ENCODE data around the gene S100B. TPM values are rescaled to one million over a fixed set of nuclear protein-coding genes. Genes with fewer than 3 reads are reported as not detected.

S100B gene
- total and polyA plus RNA-seq, 9 of the 15 experiments (the other 6 are each of a cell fraction or from before 2014, with no cell fraction given): not detected

DNA sequence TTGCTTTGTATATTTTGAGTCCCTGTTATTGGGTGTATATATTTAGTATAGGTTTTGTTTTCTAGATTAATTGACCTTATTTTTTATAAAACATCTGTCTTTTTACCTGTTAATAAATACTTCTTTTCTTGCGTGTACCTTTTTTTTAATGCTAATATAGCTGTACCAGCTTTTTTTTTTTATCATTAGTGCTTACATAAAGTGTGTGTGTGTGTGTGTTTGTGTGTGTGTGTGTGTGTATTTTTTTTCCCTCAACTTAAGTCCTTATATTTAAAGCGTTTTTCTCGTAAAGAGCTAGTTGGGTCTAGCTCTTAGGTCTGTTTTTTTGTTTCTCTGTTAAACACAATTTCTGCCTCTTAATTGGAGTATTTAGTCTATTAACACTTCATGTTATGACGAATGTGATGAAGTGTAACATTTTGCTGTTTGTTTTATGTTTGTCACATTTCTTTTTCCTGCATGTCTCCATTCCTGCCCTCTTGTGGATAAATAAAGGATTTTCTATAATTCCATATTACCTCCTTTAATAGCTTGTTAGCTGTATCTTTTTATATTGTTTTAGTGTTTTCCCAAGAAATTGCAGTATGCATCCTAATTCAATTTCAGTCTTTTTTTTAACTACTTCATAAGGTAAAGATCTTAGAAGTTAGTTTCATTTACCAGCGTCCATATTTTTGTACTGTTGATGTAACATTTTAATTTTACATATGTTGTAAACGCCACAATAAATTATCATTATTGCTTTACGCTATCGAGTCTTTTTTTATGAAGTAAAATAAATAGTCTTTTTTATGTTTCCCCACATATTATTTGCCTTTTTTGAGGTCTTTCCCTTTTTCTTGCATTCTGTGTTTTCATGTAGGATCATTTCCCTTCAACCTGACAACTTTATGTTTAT, 34.9 kb upstream of the S100B start (continued):
- TF ChIP-seq DPF2 (IDR thresholded peaks at IDR 0.05) (0 out of 2 replicates have a peak, but pooled peaks have one; percentile 40), SMARCA5 (IDR thresholded peaks at IDR 0.05) (no peak; the same call in 1 of the 2 replicates), ZNF316 (IDR thresholded peaks at IDR 0.05) (peak; percentile 64), MCM7 (IDR thresholded peaks at IDR 0.05) (no peak), EHMT2 (IDR thresholded peaks at IDR 0.05) (no peak), THRAP3 (IDR thresholded peaks at IDR 0.05; ENCODE audit: borderline replicate concordance) (0 out of 2 replicates have a peak, but pooled peaks have one; percentile 19), ESRRA (IDR thresholded peaks at IDR 0.05; ENCODE audit: borderline replicate concordance, low read depth) (no peak), CBX1 (IDR thresholded peaks at IDR 0.05; ENCODE audit: low read depth) (no peak)
- TF ChIP-seq, protein P1, sequence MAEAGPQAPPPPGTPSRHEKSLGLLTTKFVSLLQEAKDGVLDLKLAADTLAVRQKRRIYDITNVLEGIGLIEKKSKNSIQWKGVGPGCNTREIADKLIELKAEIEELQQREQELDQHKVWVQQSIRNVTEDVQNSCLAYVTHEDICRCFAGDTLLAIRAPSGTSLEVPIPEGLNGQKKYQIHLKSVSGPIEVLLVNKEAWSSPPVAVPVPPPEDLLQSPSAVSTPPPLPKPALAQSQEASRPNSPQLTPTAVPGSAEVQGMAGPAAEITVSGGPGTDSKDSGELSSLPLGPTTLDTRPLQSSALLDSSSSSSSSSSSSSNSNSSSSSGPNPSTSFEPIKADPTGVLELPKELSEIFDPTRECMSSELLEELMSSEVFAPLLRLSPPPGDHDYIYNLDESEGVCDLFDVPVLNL (CRISPR knock-in tag; IDR thresholded peaks at IDR 0.05; ENCODE audit: low read depth): no peak
- TF ChIP-seq, protein P2, sequence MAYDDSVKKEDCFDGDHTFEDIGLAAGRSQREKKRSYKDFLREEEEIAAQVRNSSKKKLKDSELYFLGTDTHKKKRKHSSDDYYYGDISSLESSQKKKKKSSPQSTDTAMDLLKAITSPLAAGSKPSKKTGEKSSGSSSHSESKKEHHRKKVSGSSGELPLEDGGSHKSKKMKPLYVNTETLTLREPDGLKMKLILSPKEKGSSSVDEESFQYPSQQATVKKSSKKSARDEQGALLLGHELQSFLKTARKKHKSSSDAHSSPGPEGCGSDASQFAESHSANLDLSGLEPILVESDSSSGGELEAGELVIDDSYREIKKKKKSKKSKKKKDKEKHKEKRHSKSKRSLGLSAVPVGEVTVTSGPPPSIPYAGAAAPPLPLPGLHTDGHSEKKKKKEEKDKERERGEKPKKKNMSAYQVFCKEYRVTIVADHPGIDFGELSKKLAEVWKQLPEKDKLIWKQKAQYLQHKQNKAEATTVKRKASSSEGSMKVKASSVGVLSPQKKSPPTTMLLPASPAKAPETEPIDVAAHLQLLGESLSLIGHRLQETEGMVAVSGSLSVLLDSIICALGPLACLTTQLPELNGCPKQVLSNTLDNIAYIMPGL (CRISPR knock-in tag; IDR thresholded peaks at IDR 0.05): no peak
- TF ChIP-seq, protein P3, sequence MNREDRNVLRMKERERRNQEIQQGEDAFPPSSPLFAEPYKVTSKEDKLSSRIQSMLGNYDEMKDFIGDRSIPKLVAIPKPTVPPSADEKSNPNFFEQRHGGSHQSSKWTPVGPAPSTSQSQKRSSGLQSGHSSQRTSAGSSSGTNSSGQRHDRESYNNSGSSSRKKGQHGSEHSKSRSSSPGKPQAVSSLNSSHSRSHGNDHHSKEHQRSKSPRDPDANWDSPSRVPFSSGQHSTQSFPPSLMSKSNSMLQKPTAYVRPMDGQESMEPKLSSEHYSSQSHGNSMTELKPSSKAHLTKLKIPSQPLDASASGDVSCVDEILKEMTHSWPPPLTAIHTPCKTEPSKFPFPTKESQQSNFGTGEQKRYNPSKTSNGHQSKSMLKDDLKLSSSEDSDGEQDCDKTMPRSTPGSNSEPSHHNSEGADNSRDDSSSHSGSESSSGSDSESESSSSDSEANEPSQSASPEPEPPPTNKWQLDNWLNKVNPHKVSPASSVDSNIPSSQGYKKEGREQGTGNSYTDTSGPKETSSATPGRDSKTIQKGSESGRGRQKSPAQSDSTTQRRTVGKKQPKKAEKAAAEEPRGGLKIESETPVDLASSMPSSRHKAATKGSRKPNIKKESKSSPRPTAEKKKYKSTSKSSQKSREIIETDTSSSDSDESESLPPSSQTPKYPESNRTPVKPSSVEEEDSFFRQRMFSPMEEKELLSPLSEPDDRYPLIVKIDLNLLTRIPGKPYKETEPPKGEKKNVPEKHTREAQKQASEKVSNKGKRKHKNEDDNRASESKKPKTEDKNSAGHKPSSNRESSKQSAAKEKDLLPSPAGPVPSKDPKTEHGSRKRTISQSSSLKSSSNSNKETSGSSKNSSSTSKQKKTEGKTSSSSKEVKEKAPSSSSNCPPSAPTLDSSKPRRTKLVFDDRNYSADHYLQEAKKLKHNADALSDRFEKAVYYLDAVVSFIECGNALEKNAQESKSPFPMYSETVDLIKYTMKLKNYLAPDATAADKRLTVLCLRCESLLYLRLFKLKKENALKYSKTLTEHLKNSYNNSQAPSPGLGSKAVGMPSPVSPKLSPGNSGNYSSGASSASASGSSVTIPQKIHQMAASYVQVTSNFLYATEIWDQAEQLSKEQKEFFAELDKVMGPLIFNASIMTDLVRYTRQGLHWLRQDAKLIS (CRISPR knock-in tag; IDR thresholded peaks at IDR 0.05): no peak
- TF ChIP-seq, protein P4, sequence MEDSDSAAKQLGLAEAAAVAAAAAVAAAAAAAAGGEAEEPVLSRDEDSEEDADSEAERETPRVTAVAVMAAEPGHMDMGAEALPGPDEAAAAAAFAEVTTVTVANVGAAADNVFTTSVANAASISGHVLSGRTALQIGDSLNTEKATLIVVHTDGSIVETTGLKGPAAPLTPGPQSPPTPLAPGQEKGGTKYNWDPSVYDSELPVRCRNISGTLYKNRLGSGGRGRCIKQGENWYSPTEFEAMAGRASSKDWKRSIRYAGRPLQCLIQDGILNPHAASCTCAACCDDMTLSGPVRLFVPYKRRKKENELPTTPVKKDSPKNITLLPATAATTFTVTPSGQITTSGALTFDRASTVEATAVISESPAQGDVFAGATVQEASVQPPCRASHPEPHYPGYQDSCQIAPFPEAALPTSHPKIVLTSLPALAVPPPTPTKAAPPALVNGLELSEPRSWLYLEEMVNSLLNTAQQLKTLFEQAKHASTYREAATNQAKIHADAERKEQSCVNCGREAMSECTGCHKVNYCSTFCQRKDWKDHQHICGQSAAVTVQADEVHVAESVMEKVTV (CRISPR knock-in tag; IDR thresholded peaks at IDR 0.05): no peak
- TF ChIP-seq, protein P5, sequence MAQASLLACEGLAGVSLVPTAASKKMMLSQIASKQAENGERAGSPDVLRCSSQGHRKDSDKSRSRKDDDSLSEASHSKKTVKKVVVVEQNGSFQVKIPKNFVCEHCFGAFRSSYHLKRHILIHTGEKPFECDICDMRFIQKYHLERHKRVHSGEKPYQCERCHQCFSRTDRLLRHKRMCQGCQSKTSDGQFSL (CRISPR knock-in tag; IDR thresholded peaks at IDR 0.05): no peak
- TF ChIP-seq, protein P5 (tag; IDR thresholded peaks at IDR 0.05): no peak
- TF ChIP-seq, protein P6, sequence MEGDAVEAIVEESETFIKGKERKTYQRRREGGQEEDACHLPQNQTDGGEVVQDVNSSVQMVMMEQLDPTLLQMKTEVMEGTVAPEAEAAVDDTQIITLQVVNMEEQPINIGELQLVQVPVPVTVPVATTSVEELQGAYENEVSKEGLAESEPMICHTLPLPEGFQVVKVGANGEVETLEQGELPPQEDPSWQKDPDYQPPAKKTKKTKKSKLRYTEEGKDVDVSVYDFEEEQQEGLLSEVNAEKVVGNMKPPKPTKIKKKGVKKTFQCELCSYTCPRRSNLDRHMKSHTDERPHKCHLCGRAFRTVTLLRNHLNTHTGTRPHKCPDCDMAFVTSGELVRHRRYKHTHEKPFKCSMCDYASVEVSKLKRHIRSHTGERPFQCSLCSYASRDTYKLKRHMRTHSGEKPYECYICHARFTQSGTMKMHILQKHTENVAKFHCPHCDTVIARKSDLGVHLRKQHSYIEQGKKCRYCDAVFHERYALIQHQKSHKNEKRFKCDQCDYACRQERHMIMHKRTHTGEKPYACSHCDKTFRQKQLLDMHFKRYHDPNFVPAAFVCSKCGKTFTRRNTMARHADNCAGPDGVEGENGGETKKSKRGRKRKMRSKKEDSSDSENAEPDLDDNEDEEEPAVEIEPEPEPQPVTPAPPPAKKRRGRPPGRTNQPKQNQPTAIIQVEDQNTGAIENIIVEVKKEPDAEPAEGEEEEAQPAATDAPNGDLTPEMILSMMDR (IDR thresholded peaks at IDR 0.05 in 2 of 3, conservative IDR thresholded peaks at IDR 0.05 in 1 of 3; ENCODE audit: insufficient read depth in 2 of 3, low read depth in 1 of 3, low read length in 3 of 3): peak; percentile 16 to 52 (median 29); a peak in 3 of 6 replicates

All from K562 (cell line).